HG03520 (cell line): Measurements from ENCODE around the gene PRSS8.

Experiments used
- ATAC-seq: cut with Tn5 transposase; IDR thresholded peaks from one replicate; pipeline ENCODE4 v1.9.1; 2021; ENCODE audit warnings: mild to moderate bottlenecking, moderate library complexity; ENCODE audit not compliant: unreplicated experiment

PRSS8 gene

DNA sequence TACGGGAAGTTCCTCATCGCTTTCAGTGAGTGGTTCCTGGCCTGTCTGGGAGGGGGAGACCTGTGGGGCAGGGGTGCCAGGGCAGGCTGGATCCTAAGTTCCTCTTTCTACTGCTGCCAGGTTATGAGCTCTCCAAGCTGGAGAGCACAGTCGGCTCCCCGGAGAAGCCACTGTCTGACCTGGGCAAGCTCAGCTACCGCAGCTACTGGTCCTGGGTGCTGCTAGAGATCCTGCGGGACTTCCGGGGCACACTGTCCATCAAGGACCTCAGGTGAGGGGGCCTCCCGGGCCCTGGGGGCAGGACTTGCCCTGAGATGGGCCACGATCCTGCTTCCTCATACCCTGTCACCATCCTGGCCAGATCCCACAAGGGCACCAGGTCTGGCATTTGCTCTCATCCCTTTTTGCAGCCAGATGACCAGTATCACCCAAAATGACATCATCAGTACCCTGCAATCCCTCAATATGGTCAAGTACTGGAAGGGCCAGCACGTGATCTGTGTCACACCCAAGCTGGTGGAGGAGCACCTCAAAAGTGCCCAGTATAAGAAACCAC, 5.1 kb downstream of the PRSS8 start:
- ATAC-seq: no peak

DNA sequence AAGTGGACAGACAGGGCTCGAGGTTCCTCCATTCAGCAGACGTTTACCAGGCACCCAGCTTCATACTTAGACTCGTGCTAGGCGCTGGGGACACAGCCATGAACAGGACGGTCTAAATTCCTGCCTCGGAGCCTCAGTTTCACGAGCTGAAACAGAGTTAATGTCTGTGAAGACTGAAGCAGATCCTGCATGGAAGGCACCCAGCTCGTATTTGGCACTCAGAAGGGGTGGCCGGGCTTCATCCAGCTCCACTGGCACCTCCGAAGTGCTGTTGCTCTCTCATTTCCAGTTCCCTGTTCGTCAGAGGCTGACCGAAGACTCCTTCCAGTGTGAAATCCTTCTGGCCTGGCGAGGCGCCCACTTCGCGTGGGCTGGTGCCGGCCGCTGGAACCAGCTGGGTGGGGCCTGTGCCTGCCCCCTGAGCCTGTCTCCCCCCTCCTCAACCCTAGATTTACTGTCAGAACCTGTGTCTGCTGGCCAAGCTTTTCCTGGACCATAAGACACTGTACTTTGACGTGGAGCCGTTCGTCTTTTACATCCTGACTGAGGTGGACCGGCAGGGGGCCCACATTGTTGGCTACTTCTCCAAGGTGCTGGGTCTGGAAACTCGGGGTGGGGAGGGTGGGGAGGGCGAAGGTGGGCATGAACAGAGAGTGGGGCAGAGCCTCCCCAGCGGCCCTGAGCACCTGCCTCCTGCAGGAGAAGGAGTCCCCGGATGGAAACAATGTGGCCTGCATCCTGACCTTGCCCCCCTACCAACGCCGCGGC, 5.8 kb downstream of the PRSS8 start:
- ATAC-seq: no peak

DNA sequence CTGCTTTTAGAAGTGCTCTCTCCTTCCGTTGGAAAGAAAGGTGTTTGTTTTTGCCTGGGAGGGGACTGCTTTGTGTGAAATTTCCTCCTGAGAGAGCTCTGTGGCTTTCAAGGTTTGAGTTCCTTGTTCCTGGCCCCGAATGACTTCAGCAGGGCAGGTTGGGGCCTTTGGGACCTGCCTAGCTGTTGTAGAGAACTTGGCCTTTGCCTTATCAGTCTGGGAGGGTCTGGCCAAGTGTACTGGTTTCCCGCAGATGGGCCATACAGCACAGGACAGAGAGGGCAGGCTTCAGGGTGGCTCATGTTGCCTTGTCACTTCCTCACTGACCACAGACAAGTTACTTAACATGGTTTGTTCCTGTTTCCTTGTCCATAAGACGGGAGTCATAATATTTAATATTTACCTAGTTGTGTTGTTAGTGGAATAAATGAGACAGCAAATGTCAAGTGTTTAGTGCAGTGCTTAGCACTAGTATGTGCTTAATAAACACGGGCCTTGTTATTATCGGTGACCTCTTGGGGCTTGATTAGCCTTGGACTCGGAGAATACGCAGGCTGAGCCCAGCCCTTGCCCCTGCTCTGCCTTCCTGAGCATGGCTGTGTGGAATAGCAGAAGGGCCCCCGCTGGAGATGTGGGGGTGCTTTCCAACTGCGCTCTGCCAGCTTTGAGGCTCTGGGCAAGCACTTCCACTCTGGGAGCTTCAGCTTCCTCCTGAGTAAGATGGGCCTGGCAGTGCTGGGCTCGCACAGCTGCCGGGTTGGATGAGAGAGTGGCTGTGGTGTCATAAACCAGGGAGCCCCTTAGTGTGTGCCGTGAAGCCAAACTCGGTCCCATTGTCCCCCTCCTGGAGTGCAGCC, 6.6 kb downstream of the PRSS8 start:
- no peak for ATAC-seq

DNA sequence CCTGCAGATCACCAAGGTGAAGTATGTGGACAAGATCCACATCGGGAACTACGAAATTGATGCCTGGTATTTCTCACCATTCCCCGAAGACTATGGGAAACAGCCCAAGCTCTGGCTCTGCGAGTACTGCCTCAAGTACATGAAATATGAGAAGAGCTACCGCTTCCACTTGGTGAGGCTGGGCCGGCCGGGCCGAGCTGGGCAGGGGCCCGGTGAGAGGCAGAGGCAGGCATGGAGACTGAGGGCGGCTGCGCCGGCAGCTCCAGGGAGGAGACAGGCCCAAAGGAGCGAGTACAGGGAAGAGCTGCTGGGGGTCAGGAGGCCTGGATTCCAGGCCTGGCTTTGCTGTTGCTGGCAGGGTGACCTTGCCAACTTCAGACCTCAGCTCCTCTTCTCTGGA, 8.3 kb downstream of the PRSS8 start:
- no peak for ATAC-seq

DNA sequence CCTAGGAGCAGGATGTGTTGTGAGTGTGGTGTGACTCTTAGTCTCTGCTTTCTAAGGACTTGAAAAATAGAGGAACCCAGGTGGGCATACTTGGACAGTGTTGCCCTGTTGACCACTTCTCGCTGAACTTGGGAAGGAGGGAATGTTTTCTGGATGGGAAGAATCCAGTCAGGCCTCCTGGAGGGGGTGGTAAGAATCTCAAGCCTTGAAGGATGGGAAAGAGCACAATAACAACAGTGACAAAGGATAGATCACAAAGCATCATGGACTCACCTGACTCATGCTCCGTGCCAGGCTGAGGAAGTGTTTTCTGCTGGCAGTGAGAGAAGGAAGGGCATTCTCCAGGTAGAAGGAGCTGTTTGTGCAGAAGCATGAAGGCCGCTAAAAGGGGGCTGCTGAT, 9.7 kb downstream of the PRSS8 start:
- ATAC-seq: no peak

DNA sequence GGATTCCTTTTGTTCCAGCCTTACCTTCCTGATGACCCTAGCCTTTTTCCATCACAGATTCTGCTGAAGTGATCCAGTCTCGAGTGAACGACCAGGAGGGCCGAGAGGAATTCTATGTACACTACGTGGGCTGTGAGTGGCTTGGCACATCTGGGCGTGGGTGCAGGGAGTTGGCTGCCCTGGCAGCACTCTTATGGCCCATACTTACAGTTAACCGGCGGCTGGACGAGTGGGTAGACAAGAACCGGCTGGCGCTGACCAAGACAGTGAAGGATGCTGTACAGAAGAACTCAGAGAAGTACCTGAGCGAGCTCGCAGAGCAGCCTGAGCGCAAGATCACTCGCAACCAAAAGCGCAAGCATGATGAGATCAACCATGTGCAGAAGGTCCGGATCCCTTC, 15.4 kb downstream of the PRSS8 start:
- ATAC-seq: no peak

DNA sequence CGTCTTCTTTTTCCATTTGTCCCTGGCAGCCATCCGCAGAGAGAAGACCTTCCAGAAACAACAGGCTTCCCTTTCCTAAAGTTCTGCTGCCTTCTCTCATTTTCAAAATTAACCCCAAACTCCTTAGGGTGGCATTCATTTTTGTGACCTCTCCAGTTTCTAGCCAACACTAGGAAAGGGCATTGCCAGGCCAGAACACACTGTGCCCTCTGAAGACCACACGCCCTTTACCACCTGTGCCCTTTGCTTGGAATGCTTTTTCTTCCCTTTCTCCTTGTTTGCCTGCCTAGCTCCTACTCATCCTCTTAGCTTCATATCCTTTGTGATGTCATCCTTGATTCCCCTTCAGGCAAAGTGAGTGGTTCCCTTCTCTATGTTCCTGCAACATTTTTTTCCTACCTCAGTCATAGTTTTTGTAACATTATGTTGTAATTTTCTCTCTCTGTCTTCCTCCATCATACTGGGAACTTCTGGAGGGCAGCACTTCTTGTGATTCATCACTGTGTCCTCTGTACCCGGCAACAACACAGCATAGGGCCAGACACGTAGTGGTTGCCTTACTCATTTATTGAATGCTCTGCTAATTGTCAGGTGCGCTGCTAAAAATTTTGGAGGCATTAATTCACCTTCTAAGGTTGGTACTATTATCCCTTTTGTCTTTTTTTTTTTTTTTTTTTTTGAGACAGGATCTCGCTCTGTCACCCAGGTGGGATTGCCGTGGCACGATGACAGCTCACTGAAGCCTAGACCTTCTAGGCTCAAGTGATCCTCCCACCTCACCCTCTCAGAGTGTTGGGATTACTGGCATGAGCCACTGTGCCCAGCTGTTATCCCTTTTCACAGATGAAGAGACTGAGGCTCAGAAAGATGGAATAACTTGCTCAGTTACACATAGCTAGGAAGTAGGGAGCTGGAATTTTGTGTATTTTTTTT, 17.0 kb downstream of the PRSS8 start:
- no peak for ATAC-seq

DNA sequence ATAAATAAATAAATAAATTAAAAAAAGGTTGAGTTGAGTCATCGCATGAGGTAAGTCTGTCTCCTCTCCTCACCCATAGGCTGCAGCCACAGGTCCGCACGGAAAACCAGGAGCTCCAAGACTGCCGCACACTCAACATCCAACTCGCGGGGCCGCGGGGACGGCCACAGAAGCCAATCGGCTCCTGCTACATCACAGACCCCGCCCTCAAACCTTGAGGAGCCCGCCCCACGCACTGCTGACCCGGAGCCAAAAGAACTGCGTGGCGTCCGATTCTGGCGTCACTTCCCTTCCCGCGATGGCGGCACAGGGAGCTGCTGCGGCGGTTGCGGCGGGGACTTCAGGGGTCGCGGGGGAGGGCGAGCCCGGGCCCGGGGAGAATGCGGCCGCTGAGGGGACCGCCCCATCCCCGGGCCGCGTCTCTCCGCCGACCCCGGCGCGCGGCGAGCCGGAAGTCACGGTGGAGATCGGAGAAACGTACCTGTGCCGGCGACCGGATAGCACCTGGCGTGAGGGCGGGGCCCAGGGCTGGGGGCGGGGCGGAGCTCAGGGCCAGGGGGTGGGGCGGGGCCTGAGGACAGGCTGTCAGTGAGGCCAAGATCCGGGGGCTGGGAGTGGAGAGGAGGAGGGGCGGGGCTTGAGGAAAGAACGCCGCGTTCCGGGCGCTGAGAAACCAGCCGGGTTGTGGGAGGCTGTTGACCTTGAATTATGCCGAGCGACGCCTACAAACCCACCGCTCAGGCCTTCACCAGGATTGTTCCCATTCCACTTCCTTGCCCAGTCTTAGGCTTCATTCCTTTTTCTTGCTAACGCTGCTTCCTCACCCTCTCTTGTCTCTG, 17.9 kb downstream of the PRSS8 start, which contains the start of gene KAT8:
KAT8 (plus strand) TSS at position 281 of the 839 bp plus-strand sequence; CDS start at position 299, 18 bp downstream.
- ATAC-seq: peak; percentile 86

DNA sequence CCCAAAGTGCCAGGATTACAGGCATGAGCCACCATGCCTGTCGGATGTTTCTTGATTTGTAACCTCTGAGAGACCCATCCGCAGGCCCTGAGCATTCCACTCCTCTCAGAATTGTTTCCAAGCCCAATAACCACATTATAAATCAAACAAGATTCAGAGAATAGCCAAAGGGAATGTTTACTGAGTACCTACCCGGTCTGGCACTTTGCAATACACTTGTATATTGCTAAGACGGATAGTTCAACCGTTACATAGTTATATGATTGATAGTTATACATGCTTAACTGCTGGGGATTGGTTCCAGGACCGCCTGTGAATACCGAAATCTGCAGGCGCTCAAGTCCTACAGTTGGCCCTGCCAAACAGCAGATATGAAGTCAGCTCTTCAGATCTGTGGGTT, 21.1 kb downstream of the PRSS8 start:
- ATAC-seq: no peak

DNA sequence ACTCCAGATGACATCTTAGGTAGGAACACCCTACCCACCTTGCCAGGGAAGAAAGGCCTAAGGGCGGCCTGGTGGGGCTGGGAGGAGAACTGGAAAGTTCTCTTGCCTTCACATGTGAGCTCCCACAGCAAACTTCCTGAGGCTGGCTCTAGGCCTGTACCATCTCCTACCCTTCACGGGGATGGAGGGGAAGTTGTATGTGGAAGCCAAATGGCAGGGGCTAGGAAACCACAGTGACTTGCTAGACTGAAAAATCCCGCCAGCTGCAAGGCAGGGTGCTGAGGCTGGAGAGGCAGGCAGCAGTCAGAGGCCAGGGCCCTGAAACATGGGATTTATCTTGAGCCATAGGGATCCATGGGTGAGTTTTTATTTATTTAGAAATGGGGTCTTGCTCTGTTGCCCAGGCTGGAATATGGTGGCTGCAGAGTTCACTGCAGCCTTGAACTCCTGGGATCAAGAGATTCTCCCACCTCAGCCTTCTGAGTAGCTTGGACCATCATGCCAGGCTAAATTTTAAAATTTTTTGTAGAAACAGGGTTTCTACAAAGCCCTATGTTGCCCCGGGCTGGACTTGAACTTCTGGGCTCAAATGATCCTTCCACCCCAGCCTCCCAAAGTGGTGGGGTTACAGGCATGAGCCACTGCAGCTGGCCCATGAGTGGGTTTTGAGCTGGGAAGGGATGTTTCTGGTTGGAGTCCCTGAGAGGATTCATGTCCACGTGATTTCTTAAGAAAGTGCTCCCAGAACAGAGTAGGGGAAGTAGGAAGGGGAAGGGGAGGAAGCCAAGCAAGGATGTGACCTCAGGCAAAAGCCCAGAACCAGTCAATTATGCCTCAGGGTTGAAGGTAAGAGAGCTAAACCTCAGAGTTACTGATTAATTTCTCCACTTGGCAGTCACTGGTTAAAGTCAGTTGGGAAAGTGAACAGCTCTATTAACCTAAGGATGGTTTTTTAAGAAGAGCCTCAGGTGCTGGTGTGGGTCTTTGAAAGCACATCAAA, 22.1 kb downstream of the PRSS8 start:
- ATAC-seq: no peak

DNA sequence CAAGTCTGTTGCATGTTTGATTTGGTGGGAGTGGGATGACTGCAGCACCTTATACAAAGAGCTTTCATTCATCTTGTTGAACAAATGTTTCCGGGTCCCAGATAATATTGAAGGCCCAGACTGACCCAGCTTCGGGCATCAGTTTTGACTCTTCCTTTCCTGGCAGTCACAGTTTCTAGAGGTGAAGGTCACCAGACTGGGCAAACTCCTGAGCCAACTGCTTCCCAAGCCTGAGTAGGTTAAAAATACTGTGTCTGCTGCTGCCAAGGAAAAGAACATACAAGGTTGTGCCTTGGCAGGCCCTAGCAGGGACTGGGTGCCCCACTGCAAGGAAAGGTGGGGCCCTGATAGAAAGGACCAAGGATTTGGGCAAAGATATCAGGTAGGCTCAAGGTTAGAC, 22.8 kb downstream of the PRSS8 start:
- ATAC-seq: no peak

DNA sequence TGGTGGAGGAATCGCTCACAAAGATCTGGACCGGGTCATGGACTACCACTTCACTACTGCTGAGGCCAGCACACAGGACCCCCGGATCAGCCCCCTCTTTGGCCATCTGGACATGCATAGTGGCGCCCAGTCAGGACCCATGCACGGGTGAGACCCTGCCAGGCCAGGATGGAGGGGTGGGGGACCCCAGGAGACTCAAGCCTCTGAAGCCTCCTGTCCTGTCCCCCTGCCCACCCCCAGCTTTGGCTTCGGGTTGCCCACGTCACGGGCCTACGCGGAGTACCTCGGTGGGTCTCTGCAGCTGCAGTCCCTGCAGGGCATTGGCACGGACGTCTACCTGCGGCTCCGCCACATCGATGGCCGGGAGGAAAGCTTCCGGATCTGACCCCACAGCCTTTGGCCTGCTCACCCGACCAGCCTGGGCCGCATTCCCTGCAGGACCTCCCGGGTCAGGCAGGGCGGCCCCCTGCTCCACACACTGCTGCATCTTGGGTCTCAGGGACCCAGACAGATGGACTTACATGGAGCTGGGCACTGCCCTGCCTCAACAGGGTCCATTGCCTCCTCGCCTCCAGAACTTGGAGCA, 23.6 kb downstream of the PRSS8 start:
- ATAC-seq: no peak

DNA sequence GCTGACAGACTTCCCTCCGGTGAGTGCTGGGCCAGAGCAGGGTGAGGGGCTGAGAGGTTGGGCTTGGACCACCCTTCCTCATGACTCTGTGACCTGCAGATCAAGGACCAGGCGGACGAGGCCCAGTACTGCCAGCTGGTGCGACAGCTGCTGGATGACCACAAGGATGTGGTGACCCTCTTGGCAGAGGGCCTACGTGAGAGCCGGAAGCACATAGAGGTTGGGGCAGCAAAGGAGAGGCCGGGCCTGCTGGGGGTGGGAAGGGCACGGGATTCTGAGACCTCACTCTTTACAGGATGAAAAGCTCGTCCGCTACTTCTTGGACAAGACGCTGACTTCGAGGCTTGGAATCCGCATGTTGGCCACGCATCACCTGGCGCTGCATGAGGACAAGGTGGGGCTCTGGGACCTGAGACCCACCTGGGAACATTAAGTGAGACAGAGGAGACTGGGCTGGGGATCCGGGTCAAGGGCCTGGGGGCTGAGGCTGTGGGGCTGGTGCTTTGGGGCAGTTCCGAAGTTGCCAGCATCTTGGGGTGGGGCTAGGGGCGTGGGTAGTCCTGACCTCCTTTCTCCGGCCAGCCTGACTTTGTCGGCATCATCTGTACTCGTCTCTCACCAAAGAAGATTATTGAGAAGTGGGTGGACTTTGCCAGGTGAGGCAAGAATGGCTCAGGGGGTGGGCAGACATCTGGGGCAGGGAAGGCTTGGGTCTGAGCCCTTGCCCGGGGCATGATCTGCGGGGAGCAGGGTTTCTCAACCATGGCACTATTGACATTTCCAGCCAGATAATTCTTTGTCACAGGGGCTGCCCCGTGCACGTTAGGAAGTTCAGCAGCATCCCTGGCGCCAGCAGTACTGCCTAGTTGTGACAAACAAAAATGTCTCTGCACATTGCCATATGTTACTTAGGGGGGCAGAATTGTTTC, 25.2 kb downstream of the PRSS8 start:
- no peak for ATAC-seq

DNA sequence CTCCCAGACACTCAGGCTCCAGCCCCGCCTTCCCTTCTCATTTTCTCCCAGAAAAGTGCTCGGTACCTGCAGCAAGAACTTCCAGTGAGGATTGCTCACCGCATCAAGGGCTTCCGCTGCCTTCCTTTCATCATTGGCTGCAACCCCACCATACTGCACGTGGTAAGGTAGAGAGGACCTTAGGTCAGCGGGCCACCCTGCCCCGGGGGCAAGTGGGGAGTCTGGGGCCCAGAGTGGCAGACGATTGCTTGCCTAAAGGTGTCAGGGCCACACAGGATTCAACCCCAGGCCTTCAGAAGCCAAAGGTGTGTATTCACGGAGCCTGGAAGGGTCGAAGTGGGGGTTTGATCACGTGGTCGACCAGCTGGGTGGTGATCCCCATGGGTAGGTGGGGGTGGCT, 25.9 kb downstream of the PRSS8 start:
- no peak for ATAC-seq

DNA sequence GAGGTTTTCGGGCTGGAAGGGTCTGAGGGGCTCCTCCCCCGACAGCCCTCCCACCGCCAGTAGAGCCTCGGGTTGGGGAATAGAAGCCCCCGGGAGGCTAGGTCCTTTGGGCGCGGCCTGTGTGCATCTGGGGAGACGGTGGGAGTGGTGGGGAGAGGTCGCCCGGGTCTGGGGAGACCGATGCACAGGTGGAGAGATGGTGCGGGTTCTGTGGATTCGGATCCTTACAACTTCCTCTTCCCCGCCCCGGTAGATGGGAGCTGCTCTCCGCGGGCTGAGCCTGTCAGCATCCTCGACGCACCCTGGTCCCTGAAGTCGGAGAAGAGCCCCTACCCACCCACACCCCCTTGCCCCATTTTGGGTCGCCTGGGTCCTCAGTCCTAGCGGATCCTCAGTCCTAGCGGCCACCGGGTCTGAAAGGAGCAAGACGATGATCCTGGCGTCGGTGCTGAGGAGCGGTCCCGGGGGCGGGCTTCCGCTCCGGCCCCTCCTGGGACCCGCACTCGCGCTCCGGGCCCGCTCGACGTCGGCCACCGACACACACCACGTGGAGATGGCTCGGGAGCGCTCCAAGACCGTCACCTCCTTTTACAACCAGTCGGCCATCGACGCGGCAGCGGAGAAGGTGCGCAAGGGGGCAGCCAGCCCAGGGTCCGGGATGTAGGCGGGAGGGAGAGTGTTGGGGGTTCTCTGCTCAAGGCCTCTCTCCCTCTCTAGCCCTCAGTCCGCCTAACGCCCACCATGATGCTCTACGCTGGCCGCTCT, 26.6 kb downstream of the PRSS8 start:
- no peak for ATAC-seq

DNA sequence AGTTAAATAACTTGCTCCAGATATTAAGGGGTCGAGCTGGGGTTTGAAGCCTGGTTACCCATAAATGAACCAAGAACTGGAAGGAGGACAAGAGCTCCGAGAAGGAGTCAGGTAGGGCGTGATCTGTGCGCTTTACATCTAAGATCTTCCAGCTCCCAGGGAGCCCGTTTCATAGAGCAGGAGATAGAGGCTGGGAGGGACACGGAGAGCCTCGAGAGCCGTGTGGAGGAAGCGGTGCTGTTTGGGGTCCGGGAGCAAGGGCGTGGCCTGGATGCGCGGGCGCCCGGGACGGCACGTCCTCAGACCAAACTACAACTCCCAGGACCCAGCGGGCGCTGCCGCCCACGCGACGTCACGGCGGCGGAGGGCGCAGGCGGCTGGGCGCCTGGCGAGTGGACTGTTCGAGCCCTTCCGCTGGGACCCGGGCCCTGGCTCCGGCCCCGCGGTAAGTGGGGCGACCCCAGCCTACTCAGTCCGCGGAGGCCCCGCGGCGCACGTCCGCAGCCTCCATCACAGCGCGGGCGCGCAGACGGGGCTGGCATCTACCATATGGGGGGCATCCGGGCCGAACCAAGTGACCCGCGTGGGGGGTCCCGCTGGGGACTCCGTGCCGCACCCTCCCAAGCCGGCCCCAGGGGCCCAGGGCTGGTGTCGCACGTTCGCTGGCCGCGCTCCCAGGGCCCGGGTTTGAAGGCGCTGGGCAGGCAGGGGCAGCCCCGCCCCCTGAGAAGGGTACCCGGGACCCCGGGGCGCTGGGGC, 27.3 kb downstream of the PRSS8 start, which contains the start of gene BCKDK:
BCKDK (plus strand) TSS at position 352 of the 759 bp plus-strand sequence. CDS start 838 bp downstream, outside the sequence.
- peak; percentile 55 for ATAC-seq
